GM13976 (cell line): ENCODE data around the gene ASPRV1.
"Not testable (repeated sequence)": the region's sequence is repeated elsewhere in the genome, so short reads cannot be mapped to it uniquely, and the experiment has no call there.

Experiments
- DNase-seq: peaks from one replicate; pipeline ENCODE4 v3.0.0; 2012; ENCODE audit warnings: low spot score
- CTCF ChIP-seq: IDR thresholded peaks from 2 replicates; pipeline ENCODE4 v1.5.1; 2012; ENCODE audit warnings: borderline replicate concordance, mild to moderate bottlenecking; ENCODE audit not compliant: insufficient read depth; ENCODE audit errors: extremely low read depth, missing control alignments, control extremely low read depth
- in situ Hi-C: fragments of 300-500 bp; cut with MboI; formaldehyde crosslinking; loops from one replicate; pipeline ENCODE4 v1.12.0; 2022; ENCODE audit warnings: low sequenced_read_pairs, mixed read lengths, inconsistent platforms; ENCODE audit not compliant: unreplicated experiment

The ASPRV1 gene

GRCh38 chr2:70005752-70006446 lies 44.5 kb upstream of the ASPRV1 start:
- in situ Hi-C loops = no loop called here
- no peak for TF ChIP-seq CTCF
- DNase-seq = peak; percentile 7

- no peak for DNase-seq
- TF ChIP-seq CTCF = no peak
- in situ Hi-C loops = no loop called here
Measured at GRCh38 chr2:70005216-70005615, 43.8 kb upstream of the ASPRV1 start.

GRCh38 chr2:70003093-70003830 lies 41.8 kb upstream of the ASPRV1 start:
- TF ChIP-seq CTCF = no peak
- DNase-seq = no peak
- in situ Hi-C loops = no loop called here

- DNase-seq = peak; percentile 3
Measured at GRCh38 chr2:70002241-70002899, 40.9 kb upstream of the ASPRV1 start.

GRCh38 chr2:70000529-70000928 lies 39.1 kb upstream of the ASPRV1 start:
- in situ Hi-C loops, DNase-seq: not testable (repeated sequence)

More at GRCh38 chr2:70002241-70002899, 40.9 kb upstream of the ASPRV1 start:
- no peak for TF ChIP-seq CTCF
- in situ Hi-C loops = no loop called here

- no peak for TF ChIP-seq CTCF
- in situ Hi-C loops = no loop called here
Measured at GRCh38 chr2:69998761-69999160, 37.3 kb upstream of the ASPRV1 start.

More at GRCh38 chr2:69998761-69999160, 37.3 kb upstream of the ASPRV1 start:
- no peak for DNase-seq
